Stimulated activated naive B cell treated with anti-CD40 and anti-IgM and Interleukin-4, amounts not matched to agents 10 μg/mL and 1 μg/mL and 100 μg/mL, for 72 hours (primary cell): ENCODE measurements around the gene REV1.
"Not testable (repeated sequence)": the region's sequence is repeated elsewhere in the genome, so short reads cannot be mapped to it uniquely, and the experiment has no call there.

Experiments used
- ATAC-seq, 2 donors: fragments of 150-1000 bp; cut with Tn5 transposase; replicated peaks; 2 replicates each; pipeline ENCODE4 v1.10.0; 2021; ENCODE audit warnings: moderate library complexity in 1 of 2
- DNase-seq: peaks from one replicate; pipeline ENCODE4 v3.0.0; 2021
- H3K27ac Mint-ChIP-seq: one replicate; pipeline ENCODE4 v1.8.0; 2022; ENCODE audit warnings: mild to moderate bottlenecking, mixed read lengths
- H3K27me3 Mint-ChIP-seq, 2 donors: one replicate each; pipeline ENCODE4 v1.8.0; 2022; ENCODE audit warnings: mixed read lengths in 2 of 2
- H3K36me3 Mint-ChIP-seq, 2 donors: one replicate each; pipeline ENCODE4 v1.8.0; 2022; ENCODE audit warnings: mixed read lengths in 2 of 2, mild to moderate bottlenecking in 1 of 2
- H3K4me1 Mint-ChIP-seq, 2 donors: one replicate each; pipeline ENCODE4 v1.8.0; 2022; ENCODE audit warnings: mixed read lengths in 2 of 2, mild to moderate bottlenecking in 1 of 2
- H3K4me3 Mint-ChIP-seq, 2 donors: one replicate each; pipeline ENCODE4 v1.8.0; 2022; ENCODE audit warnings: mild to moderate bottlenecking in 2 of 2, mixed read lengths in 2 of 2, moderate library complexity in 1 of 2
- H3K9me3 Mint-ChIP-seq, 2 donors: one replicate each; pipeline ENCODE4 v1.8.0; 2022; ENCODE audit warnings: mixed read lengths in 2 of 2, mild to moderate bottlenecking in 1 of 2

REV1 gene

DNA sequence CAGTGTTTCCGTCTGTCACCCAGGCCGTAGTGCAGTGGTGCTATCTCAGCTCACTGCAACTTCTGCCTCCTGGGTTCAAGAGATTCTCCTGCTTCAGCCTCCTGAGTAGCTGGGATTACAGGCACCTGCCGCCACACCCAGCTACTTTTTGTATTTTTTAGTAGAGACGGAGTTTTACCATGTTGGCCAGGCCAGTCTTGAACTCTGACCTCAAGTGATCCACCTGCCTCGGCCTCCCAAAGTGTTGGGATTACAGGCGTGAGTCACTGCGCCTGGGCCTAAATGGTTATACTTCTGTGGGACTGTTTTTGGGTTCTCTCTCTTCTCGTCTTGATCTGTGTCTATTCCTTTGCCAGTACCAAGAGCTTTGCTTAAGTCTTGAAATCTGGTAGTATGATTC, 135.0 kb downstream of the REV1 start:
- Mint-ChIP-seq H3K4me1 (peaks cover 23 to 69% of the 10 kb centered on the region in 2 donors), H3K36me3 (peaks cover 14 to 17% of the 10 kb centered on the region in 2 donors)
- not testable (repeated sequence) for H3K27ac Mint-ChIP-seq, ATAC-seq, H3K9me3 Mint-ChIP-seq, H3K4me3 Mint-ChIP-seq, H3K27me3 Mint-ChIP-seq, DNase-seq

DNA sequence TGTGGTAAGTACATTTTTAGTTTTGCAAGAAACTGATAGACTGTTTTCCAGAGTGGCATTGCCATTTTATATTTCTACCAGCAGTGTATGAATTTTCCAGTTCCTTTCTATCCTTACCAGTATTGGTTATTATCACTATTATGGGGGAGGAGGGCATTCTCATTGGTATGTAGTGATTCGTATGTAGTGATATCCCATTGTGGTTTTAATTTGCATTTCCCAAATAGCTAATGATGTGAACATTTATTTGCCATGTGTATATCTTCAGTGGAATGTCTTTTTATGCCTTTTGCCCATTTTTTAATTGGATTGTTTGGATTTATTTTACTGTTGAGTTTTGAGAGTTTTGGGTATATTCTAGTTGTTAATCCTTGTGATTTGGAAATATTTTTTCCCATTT, 135.7 kb downstream of the REV1 start:
- peaks cover 26 to 75% of the 10 kb centered on the region in 2 donors for H3K4me1 Mint-ChIP-seq
- no peak for ATAC-seq
- no peak for DNase-seq
- H3K36me3 Mint-ChIP-seq, result peaks cover 14 to 16% of the 10 kb centered on the region in 2 donors
- no peak overlapping the region for H3K27ac Mint-ChIP-seq
- H3K9me3 Mint-ChIP-seq, result no peaks in the 10 kb centered on the region
- no peaks in the 10 kb centered on the region for H3K27me3 Mint-ChIP-seq
- no peak overlapping the region for H3K4me3 Mint-ChIP-seq
